Measurements from ENCODE around the gene TMEM131L. TPM values are rescaled to one million over a fixed set of nuclear protein-coding genes. Genes with fewer than 3 reads are reported as not detected.

Gene TMEM131L
- total RNA-seq, 1 experiment from 2014 or later, result 19.7 TPM

GRCh38 chr4:153647975-153648374, 181.8 kb downstream of the TMEM131L start:
- Histone ChIP-seq H4K20me1 (ENCODE audit: insufficient read depth) (no peaks in the 10 kb centered on the region), H3K27ac (ENCODE audit: low read depth, low read length) (no peak overlapping the region), H3K27me3 (ENCODE audit: insufficient read depth, low read length) (no peaks in the 10 kb centered on the region), H3K4me3 (replicated peaks in 1 of 2; ENCODE audit: low read depth in 1 of 2, low read length in 2 of 2) (no peak overlapping the region), H3K9me2 (ENCODE audit: insufficient read depth) (no peaks in the 10 kb centered on the region), H2AFZ (ENCODE audit: low read depth, low read length, poor library complexity, severe bottlenecking) (no peak overlapping the region), H3K4me1 (ENCODE audit: control insufficient read depth in 1 of 2, insufficient read depth in 2 of 2, low read length in 2 of 2) (0 out of 4 replicates have a peak, but pooled peaks cover 0 to 4% of the 10 kb centered on the region in 2 experiments), H3K9ac (ENCODE audit: low read length) (no peak overlapping the region), H3K79me2 (ENCODE audit: insufficient read depth, low read length) (no peaks in the 10 kb centered on the region), H3K4me2 (ENCODE audit: low read length) (no peak overlapping the region), H3K9me3 (ENCODE audit: control insufficient read depth in 1 of 2, insufficient read depth in 1 of 2, low read depth in 1 of 2, low read length in 2 of 2) (no peaks in the 10 kb centered on the region), H3K36me3 (ENCODE audit: control insufficient read depth in 1 of 2, insufficient read depth in 2 of 2, low read length in 2 of 2) (no peaks in the 10 kb centered on the region)
- ChIA-PET RAD21 (ENCODE audit: low non-redundant PET in 1 of 2, low total read pairs in 2 of 2, uncharacterized antibody in 2 of 2, unreplicated experiment in 2 of 2) (no interaction called here), CTCF (interaction anchor here (1.5 to 3.7 kb wide), 2 partner anchors 102 to 302 kb away, joined by 3 to 12 read pairs; no protein-coding TSS in a partner anchor), POLR2A (no interaction called here)
- DNase-seq (ENCODE audit: low read depth, low spot score), result no peak
- intact Hi-C loops (cut with micrococcal nuclease), result no loop called here
- no peak for ATAC-seq
- no TSS peak for BruUV-seq (replicated peaks)
- TF ChIP-seq POLR2AphosphoS5 (IDR thresholded peaks at IDR 0.05; ENCODE audit: low read depth, low read length) (no peak), EZH2 (IDR thresholded peaks at IDR 0.05) (no peak), REST (IDR thresholded peaks at IDR 0.05; ENCODE audit: low read depth) (no peak), CBX3 (IDR thresholded peaks at IDR 0.05; ENCODE audit: low read depth) (no peak), YY1 (IDR thresholded peaks at IDR 0.05; ENCODE audit: extremely low read depth, insufficient replicate concordance, low read depth, low read length) (no peak), TCF7L2 (IDR thresholded peaks at IDR 0.05; ENCODE audit: borderline replicate concordance, extremely low read depth, insufficient read depth, insufficient read length) (no peak), SRF (IDR thresholded peaks at IDR 0.05; ENCODE audit: low read depth) (no peak), FOSL1 (IDR thresholded peaks at IDR 0.05; ENCODE audit: low read depth) (no peak), ZNF274 (IDR thresholded peaks at IDR 0.05; ENCODE audit: low read depth, low read length) (no peak), EZH2phosphoT487 (IDR thresholded peaks at IDR 0.05; ENCODE audit: borderline replicate concordance) (no peak), EGR1 (IDR thresholded peaks at IDR 0.05; ENCODE audit: low read depth) (no peak), CTCF (IDR thresholded peaks at IDR 0.05 in 2 of 3, conservative IDR thresholded peaks at IDR 0.05 in 1 of 3; ENCODE audit: borderline replicate concordance in 1 of 3, insufficient read depth in 1 of 3, low read depth in 2 of 3, low read length in 2 of 3) (no peak), POLR2A (IDR thresholded peaks at IDR 0.05; ENCODE audit: borderline replicate concordance, extremely low read depth, insufficient read depth, insufficient read length) (no peak)
- TF ChIP-seq, protein P1, sequence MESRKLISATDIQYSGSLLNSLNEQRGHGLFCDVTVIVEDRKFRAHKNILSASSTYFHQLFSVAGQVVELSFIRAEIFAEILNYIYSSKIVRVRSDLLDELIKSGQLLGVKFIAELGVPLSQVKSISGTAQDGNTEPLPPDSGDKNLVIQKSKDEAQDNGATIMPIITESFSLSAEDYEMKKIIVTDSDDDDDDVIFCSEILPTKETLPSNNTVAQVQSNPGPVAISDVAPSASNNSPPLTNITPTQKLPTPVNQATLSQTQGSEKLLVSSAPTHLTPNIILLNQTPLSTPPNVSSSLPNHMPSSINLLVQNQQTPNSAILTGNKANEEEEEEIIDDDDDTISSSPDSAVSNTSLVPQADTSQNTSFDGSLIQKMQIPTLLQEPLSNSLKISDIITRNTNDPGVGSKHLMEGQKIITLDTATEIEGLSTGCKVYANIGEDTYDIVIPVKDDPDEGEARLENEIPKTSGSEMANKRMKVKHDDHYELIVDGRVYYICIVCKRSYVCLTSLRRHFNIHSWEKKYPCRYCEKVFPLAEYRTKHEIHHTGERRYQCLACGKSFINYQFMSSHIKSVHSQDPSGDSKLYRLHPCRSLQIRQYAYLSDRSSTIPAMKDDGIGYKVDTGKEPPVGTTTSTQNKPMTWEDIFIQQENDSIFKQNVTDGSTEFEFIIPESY (IDR thresholded peaks at IDR 0.05; ENCODE audit: extremely low read depth, insufficient replicate concordance, low read length), result no peak
- TF ChIP-seq, protein P2, sequence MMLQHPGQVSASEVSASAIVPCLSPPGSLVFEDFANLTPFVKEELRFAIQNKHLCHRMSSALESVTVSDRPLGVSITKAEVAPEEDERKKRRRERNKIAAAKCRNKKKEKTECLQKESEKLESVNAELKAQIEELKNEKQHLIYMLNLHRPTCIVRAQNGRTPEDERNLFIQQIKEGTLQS (IDR thresholded peaks at IDR 0.05), result no peak
